NCI-H2227 (cell line): ENCODE measurements around the gene PWWP2B.
"Not testable (repeated sequence)": the region's sequence is repeated elsewhere in the genome, so short reads cannot be mapped to it uniquely, and the experiment has no call there.

ENCODE experiments used
- DNase-seq: peaks from one replicate; lab custom pipeline; 2025; ENCODE audit not compliant: unreplicated experiment; lab: John Stamatoyannopoulos, UW

The PWWP2B gene

DNA sequence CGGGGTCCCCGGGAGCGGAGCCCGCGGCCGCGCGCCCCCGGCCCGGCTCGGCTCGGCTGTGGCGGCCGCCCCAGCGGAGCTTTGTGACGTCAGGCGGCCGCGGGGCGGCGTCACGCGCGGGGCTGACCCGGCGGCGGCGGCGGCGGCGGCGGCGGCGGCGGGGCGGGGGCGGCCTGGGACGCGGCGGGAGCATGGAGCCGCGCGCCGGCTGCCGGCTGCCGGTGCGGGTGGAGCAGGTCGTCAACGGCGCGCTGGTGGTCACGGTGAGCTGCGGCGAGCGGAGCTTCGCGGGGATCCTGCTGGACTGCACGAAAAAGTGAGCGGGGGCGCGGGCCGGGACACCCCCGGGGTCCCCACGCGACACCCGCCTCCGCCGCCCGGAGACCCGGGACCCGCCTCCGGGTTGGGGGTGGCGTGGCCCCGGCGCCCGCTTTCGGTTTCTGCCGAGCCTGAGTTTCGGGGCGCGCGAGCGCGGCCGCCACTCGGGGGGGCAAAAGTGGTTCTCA is at the start of gene PWWP2B:
TSS of gene PWWP2B (plus strand) at position 165 of the 506 bp plus-strand sequence. CDS start at position 192, 27 bp downstream.
- peak; percentile 53 for DNase-seq

DNA sequence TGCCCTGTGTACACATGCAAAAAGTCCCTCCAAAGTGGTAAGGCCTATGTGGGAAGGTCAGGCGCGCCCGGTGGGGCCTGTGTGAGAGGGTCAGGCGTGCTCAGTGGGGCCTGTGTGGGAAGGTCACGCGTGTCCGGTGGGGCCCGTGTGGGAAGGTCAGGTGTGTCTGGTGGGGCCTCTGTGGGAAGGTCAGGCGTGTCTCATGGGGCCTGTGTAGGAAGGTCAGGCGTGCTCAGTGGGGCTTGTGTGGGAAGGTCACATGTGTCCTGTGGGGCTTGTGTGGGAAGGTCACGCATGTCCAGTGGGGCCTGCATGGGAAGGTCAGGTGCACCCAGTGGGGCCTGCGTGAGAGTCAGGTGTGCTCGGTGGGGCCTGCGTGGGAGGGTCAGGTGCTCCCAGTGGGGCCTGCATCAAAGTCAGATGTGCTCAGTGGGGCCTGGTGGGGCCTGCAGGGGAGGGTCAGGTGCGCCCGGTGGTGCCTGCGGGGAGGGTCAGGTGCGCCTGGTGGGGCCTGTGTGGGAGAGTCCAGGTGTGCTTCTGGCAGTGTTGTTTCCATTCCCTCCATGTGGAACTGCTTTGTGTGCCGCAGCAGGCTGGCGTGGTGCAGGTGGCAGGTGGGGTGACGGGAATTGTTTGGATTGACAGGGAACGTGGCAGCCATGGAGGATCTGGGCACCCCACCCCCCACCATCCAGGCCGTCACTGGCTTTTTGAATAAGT is 49.6 kb upstream of the PWWP2B start:
- no peak for DNase-seq

DNA sequence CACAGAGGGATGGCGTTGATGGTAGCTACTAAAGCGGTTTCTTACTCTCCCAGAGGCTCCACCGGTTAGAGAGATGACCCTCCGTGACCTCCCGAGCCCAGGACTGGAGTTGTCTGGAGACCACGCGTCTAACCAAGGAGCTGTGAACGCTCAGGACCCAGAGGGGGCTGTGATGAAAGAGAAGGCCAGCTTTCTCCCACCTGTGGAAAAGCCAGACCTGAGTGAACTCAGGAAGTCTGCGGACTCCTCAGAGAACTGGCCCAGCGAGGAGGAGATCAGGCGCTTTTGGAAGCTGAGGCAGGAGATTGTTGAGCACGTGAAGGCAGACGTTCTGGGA is 49.1 kb upstream of the PWWP2B start:
- DNase-seq, result no peak

DNA sequence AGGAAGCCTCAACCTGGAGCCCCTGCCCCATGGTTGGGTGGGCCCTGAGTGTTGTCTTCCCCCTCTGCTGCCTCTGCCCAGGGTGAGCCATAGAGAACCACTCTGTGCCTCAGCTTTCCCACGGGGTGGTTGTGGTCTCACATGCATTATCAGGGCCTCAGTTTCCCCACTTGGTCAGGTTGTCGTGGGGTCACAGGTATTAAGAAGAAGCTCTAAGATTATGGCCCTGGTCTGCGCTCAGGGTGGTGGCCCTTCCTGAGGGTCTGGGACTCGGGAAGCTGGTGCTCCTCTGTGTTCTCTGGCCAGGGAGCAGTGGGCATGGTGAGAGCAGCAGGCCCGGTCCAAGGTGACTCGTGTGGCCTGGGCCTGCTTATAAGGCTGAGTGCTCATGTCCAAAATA is 47.2 kb upstream of the PWWP2B start:
- no peak for DNase-seq

GRCh38 chr10:132350391-132350790 is 46.6 kb upstream of the PWWP2B start:
- no peak for DNase-seq

GRCh38 chr10:132350946-132351345 is 46.1 kb upstream of the PWWP2B start:
- no peak for DNase-seq

- no peak for DNase-seq
Observed at GRCh38 chr10:132351611-132352010, 45.4 kb upstream of the PWWP2B start.

- not testable (repeated sequence) for DNase-seq
Observed at GRCh38 chr10:132352462-132353308, 44.3 kb upstream of the PWWP2B start.

DNA sequence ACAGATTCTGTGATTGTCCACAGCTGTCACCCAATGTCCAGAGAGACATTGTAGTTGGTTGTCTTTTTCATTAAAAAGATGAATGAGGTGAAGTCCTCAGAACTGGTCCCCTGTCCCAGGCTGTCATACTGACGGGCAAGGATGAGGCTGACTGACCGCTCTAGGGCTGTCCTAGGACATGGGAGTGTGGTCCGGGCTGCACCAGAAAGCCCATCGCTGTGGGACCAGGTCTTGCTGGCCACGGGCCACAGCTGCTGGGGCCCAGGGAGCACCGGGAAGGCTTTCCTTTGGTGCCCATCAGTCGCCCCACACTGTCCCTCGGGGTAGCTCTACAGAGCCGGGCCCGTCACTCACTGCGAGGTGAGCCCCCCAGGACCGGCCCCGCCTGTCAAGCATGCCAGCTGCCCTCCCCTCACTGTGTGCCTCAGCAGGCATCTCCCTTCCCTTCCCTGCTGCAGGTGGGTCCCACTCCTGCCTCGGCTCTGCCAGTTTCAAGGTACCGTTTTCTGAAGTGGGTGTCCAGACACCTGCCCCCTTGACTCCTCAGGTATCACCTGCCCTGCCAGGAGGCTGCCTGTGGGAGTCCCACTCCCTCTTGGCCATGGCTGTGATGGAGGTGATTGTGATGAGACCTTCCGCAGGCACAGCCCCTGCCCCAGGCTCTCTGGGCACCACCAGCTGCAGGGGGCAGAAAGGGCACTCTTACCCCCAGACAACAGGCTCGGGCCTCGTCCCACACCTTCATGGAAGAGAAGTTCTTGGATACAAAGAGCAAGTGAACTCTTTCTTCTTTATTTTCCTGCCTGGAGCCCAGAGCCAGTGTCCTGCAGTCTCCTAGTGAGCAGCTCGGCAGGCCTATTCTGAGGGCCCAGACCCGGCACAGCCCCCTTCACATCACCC is 43.3 kb upstream of the PWWP2B start:
- no peak for DNase-seq

- DNase-seq, result no peak
Observed at GRCh38 chr10:132354356-132355094, 42.5 kb upstream of the PWWP2B start.

DNA sequence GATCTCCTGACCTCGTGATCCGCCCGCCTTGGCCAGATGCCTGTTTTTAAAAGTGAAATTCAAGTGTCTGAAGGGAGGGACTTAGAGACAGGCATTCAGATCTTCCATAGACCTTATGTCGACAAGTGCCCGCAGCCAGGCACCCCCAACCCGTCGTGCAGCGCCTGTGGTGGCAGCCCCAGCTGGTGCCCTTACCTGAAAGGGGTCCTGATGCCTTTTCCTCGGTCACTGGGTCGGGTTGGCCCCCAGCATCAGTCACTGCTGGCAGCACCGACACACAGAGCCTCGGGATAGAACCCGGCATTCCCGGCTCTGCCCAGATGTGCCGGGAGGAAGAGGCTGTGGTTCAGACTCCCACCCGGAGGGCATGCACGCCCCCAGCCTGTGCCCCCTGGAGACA is 41.7 kb upstream of the PWWP2B start:
- no peak for DNase-seq

DNA sequence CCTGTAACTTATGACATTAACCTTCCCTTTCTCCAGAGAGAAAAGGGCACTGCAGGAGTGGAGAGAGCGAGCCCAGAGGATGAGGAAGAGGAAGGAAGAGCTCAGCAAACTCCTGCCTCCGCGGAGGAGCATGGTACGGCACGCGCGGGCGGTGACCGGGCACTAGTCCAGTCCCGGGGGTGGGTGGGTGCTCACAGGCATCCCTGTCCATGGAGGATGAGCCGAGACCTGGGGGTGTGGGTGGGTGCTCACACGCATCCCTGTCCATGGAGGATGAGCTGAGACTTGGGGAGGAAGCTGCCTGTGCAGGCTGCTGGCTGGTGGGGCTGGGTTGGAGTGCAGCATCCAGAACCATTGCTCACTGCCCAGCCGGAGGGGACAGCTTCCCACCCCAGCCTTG is 41.2 kb upstream of the PWWP2B start:
- no peak for DNase-seq

DNA sequence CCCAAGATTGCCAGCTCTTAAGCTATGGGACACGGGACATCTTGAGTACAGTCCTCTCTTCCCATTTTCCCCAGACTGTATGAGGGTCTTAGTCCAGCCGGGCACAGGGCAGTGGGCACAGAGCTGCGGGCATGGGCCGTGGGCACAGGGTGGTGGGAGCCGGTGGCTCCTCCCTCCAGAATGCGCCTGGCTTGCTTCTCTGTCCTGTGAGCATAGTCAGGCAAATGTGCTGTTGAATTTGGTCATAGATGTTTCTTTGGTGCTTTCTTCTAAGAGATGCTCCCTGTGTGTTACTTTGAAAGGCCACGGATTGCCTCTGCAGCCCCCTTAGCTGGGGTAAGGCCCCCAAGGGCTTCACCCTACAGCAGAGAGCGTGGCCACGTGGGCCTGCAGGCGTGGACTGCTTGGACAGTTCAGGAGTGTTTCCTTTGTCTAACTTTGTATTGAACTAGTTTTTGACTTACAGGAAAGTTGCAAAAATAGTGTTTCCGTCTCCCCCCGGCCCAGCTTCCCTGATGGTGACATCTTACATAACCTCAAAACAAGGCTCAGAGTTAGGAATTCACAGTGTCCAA is 40.3 kb upstream of the PWWP2B start:
- DNase-seq, result no peak

GRCh38 chr10:132357286-132358058 is 39.5 kb upstream of the PWWP2B start:
- DNase-seq, result no peak

GRCh38 chr10:132359305-132360040 is 37.5 kb upstream of the PWWP2B start:
- no peak for DNase-seq

DNA sequence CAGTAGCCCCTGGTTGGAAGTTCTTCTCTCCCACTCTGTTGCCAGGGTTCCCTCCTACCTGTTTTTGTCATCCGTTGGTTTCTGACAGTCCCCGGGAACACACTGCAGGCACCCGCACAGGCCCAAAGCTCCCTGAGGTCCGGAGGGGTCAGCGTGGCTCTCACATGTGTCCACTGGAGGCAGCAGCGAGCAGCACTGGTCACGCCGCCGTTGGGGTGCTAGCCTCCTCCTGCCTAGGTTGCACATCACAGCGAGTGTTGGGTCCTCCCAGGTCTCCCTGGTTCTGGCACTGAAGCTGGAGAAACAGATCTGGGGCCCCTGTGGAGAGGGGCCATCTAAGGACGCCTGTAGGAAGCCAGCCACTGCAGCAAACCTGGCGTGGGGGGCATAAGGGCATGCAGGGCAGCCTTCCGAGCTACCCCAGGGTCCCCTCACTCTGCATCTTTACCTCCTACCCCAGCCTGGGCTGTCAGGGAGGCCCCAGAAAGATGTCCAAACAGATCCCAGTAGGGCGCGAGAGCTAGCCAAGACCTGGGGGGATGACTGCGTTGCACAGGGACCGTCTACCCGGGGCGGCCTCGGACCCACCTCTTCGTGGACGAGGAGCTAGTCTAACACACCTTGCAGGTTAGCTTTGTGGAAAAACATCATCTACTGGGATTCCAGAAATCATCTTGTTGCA is 36.1 kb upstream of the PWWP2B start:
- no peak for DNase-seq

DNA sequence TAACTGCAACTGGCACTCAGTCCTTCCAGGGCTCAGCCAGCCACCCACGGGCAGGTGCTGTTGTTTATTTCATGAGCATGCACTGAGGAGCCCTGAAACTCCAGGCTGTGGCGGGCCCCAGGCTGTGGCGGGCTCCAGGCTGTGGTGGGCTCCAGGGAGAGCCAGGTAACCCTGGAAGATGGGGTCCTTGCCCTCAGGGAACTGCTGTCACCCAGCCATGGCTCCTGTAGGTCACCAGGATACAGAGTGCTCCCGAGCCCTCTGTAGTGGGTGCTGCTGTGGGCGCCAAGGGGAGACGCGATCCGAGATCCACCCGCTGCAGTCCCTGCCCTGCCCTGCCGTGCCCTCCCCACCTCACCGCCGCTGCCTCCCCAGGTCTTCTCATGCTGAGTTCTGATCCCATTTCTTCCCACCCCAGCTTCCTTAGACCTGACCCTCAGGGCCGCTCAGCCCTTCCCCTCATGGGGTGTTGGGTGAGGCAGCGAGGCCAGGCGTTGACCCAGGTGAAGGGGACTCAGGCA is 35.4 kb upstream of the PWWP2B start:
- no peak for DNase-seq

GRCh38 chr10:132362151-132362611 is 34.8 kb upstream of the PWWP2B start:
- no peak for DNase-seq
